Skin epidermis (tissue), 12 donors: ENCODE measurements around the gene DPEP2.
"Not testable (repeated sequence)": the region's sequence is repeated elsewhere in the genome, so short reads cannot be mapped to it uniquely, and the experiment has no call there.

ENCODE experiments used
- H3K27ac ChIP-seq, 21 experiments: fragments of 200-600 bp; sonication (generic) in 11 of 21; one replicate each; pipeline ENCODE4 v1.5.0; 2020; ENCODE audit warnings: mild to moderate bottlenecking in 3 of 21, inconsistent platforms in 2 of 21, moderate library complexity in 2 of 21
- H3K4me3 ChIP-seq, 7 experiments: fragments of 200-600 bp; sonication (generic) in 2 of 7; one replicate each; pipeline ENCODE4 v1.5.0; 2020; ENCODE audit warnings: inconsistent platforms in 2 of 7, mild to moderate bottlenecking in 2 of 7, moderate library complexity in 1 of 7

DPEP2 gene

GRCh38 chr16:67942510-67943255 is 56.6 kb downstream of the DPEP2 start:
- H3K27ac ChIP-seq, result peak overlapping the region in 3 of 21 experiments; percentile 3 to 31 (median 30)
- no peak overlapping the region for H3K4me3 ChIP-seq

GRCh38 chr16:67942200-67942509 is 57.1 kb downstream of the DPEP2 start:
- Histone ChIP-seq H3K4me3 (no peak overlapping the region), H3K27ac (peak overlapping the region in 1 of 21 experiments; percentile 31)

- no peak overlapping the region for H3K4me3 ChIP-seq
These were observed 57.6 kb downstream of the DPEP2 start for GRCh38 chr16:67941469-67942199.

GRCh38 chr16:67940446-67941089 is 58.7 kb downstream of the DPEP2 start:
- Histone ChIP-seq H3K27ac (peak overlapping the region in 1 of 21 experiments; percentile 14), H3K4me3 (no peak overlapping the region)

More at GRCh38 chr16:67941469-67942199, 57.6 kb downstream of the DPEP2 start:
- H3K27ac ChIP-seq, result peak overlapping the region in 2 of 21 experiments; percentile 29 to 31

GRCh38 chr16:67939507-67940445 is 59.5 kb downstream of the DPEP2 start:
- no peak overlapping the region for H3K4me3 ChIP-seq
- H3K27ac ChIP-seq, result peak overlapping the region in 4 of 21 experiments; percentile 2 to 55 (median 19)

GRCh38 chr16:67937713-67938112 is 61.6 kb downstream of the DPEP2 start:
- H3K27ac ChIP-seq, result peak overlapping the region in 11 of 21 experiments; percentile 88 to 99 (median 94)
- H3K4me3 ChIP-seq, result not testable (repeated sequence)
